ENCODE measurements around the gene P2RX6.

- TF ChIP-seq CTCF (IDR thresholded peaks at IDR 0.05) (no peak), ZFX (IDR thresholded peaks at IDR 0.05; ENCODE audit: borderline replicate concordance) (no peak)
Observed at GRCh38 chr22:21013657-21014201, 1.2 kb upstream of the P2RX6 start.
